RWPE1 (cell line): Measurements from ENCODE around the gene JAKMIP2.

Experiments used
- CTCF ChIA-PET: fragments of 350-600 bp; sonication (Branson Sonifier 250); formaldehyde crosslinking; extraction: SDS; loops from one replicate; lab custom pipeline; 2021; lab: Yijun Ruan, JAX
- POLR2A ChIA-PET: fragments of 400-600 bp; formaldehyde crosslinking; extraction: SDS; loops from one replicate; lab custom pipeline; 2020; ENCODE audit warnings: antibody characterized with exemption; ENCODE audit not compliant: low non-redundant PET; lab: Yijun Ruan, JAX
- DNase-seq: peaks from one replicate; pipeline ENCODE4 v3.0.0; 2012; ENCODE audit warnings: low spot score
- H3K27ac ChIP-seq: fragments of 450-650 bp; 2 replicates; pipeline ENCODE4 v1.5.1; 2017
- CTCF ChIP-seq: fragments of 450-650 bp; conservative IDR thresholded peaks from 2 replicates; pipeline ENCODE4 v1.5.1; 2017; ENCODE audit warnings: low read depth, mild to moderate bottlenecking

Gene JAKMIP2

GRCh38 chr5:147751156-147751830, 31.2 kb downstream of the JAKMIP2 start:
- TF ChIP-seq CTCF: no peak
- no peak overlapping the region for H3K27ac ChIP-seq
- no peak for DNase-seq
- ChIA-PET CTCF (no interaction called here), POLR2A (no interaction called here)

DNA sequence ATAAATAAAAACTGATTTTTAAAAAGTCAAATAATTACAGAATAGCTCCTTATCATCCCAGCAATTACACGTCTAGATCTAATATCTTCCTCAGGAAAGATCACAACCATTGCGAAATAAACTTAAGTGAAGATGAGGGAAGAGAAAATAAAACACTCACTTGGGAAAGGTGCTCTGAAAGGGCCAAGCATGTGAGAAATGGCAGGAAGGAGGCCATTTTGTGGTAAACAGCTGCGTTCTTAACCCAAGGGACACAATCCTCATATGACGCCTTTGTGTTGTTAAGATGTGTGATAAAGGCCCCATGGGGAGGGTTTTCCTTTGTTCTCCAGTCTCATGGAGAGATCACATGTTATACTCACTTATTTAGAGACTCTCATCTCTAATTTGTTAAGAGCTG, 32.5 kb downstream of the JAKMIP2 start:
- ChIA-PET CTCF (interaction anchor here (0.7 kb wide), 1 partner anchor 321 kb away, joined by 4 read pairs; no protein-coding TSS in a partner anchor), POLR2A (no interaction called here)
- no peak for DNase-seq
- no peak for TF ChIP-seq CTCF
- no peak overlapping the region for H3K27ac ChIP-seq

GRCh38 chr5:147748590-147748989, 33.9 kb downstream of the JAKMIP2 start:
- DNase-seq: no peak
- H3K27ac ChIP-seq: no peak overlapping the region
- ChIA-PET CTCF (no interaction called here), POLR2A (no interaction called here)
- TF ChIP-seq CTCF: no peak

DNA sequence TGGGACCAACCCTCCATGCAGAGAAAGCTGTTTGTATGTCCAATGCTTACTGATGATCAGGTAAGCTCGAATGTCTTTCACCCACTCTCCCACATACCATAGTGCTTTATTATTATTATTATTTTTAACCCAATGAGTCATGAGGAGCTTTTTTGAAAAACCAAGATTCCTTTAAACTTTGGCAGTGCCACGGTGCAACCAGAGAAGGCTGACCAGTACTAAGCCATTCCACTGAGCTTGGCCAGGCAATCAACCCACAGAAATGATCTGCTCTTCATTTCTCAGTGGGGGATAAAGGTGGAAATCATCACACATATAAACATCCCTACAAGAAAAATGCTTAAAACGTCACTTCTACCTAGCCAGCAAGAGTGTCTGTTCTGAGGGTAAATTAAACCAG, 35.5 kb downstream of the JAKMIP2 start:
- ChIA-PET CTCF (interaction anchor here (1.0 kb wide), 1 partner anchor 15 kb away, joined by 3 read pairs; no protein-coding TSS in a partner anchor), POLR2A (no interaction called here)
- no peak overlapping the region for H3K27ac ChIP-seq
- no peak for DNase-seq
- TF ChIP-seq CTCF: no peak

- no peak overlapping the region for H3K27ac ChIP-seq
- DNase-seq: no peak
- TF ChIP-seq CTCF: no peak
- CTCF ChIA-PET: interaction anchor here (0.9 kb wide), 1 partner anchor 103 kb away, joined by 3 read pairs; no protein-coding TSS in a partner anchor
- POLR2A ChIA-PET: no interaction called here
Measured at GRCh38 chr5:147743678-147744374, 38.7 kb downstream of the JAKMIP2 start.

GRCh38 chr5:147743012-147743411, 39.5 kb downstream of the JAKMIP2 start:
- TF ChIP-seq CTCF: no peak
- no peak overlapping the region for H3K27ac ChIP-seq
- no peak for DNase-seq
- CTCF ChIA-PET: no interaction called here
- POLR2A ChIA-PET: no interaction called here
